GM12878 (cell line): Measurements from ENCODE around the gene ANKIB1. TPM values are rescaled to one million over a fixed set of nuclear protein-coding genes. Genes with fewer than 3 reads are reported as not detected.

Experiments used
- ATAC-seq: fragments of 200-7000 bp; cut with Tn5 transposase; 3 replicates; pipeline ENCODE4 v1.9.1; 2020; ENCODE audit warnings: mild to moderate bottlenecking, moderate library complexity
- BruUV-seq: library from RNA; stranded (reverse); fragments of 400-500 nt; replicated peaks from 2 replicates; lab custom pipeline; 2021; lab: Mats Ljungman, UMichigan
- CTCF ChIA-PET: fragments of 300-600 bp; sonication (Branson Sonifier 250); formaldehyde crosslinking; extraction: SDS; loops from one replicate; lab custom pipeline; 2021; ENCODE audit warnings: inconsistent platforms; lab: Yijun Ruan, JAX
- POLR2A ChIA-PET: fragments of 350-600 bp; formaldehyde crosslinking; extraction: SDS; loops from one replicate; lab custom pipeline; 2021; ENCODE audit warnings: inconsistent platforms; lab: Charles Lee
- RAD21 ChIA-PET: fragments of 300-600 bp; sonication (Branson Sonifier 250); formaldehyde crosslinking; loops from one replicate; lab custom pipeline; 2023; ENCODE audit warnings: antibody characterized with exemption; ENCODE audit not compliant: unreplicated experiment; lab: Charles Lee
- SMC1A ChIA-PET: fragments of 300-600 bp; sonication (Branson Sonifier 250); formaldehyde crosslinking; loops from one replicate; lab custom pipeline; 2023; ENCODE audit not compliant: unreplicated experiment, uncharacterized antibody; lab: Charles Lee
- DNase-seq: peaks from one replicate; pipeline ENCODE4 v3.0.0-alpha.2; 2011; ENCODE audit warnings: low read depth, low spot score
- FAIRE-seq: peaks from 3 replicates; lab custom pipeline; 2011; peaks lifted over from hg19 to GRCh38; lab: Jason Lieb, UNC
- H2AFZ ChIP-seq: 2 replicates; pipeline ENCODE4 v1.6.0; 2011; ENCODE audit warnings: low read depth, low read length, control low read depth; ENCODE audit not compliant: control insufficient read depth
- H3K27ac ChIP-seq: 2 replicates; pipeline ENCODE4 v1.5.1; 2011; ENCODE audit warnings: control low read depth; ENCODE audit not compliant: control insufficient read depth, insufficient read depth
- H3K27me3 ChIP-seq, 2 experiments: replicated peaks in 1 of 2; 2 replicates each; pipeline versions ENCODE4 v1.6.0 to v1.6.1; 2011; ENCODE audit warnings: low read length in 1 of 2; ENCODE audit not compliant: control insufficient read depth in 2 of 2, insufficient read depth in 2 of 2
- H3K36me3 ChIP-seq, 2 experiments: 2 replicates each; pipeline ENCODE4 v1.5.1; 2011; ENCODE audit warnings: low read length in 1 of 2; ENCODE audit not compliant: control insufficient read depth in 2 of 2, insufficient read depth in 2 of 2
- H3K4me1 ChIP-seq: 2 replicates; pipeline ENCODE4 v1.6.1; 2011; ENCODE audit warnings: mild to moderate bottlenecking, low read length, moderate library complexity, mixed read lengths; ENCODE audit not compliant: control insufficient read depth, insufficient read depth
- H3K4me2 ChIP-seq: 2 replicates; pipeline ENCODE4 v1.6.0; 2011; ENCODE audit warnings: control low read depth; ENCODE audit not compliant: control insufficient read depth, insufficient read depth
- H3K4me3 ChIP-seq: fragments of 200-600 bp; sonication (generic); 2 replicates; pipeline ENCODE4 v1.5.1; 2016
- H3K79me2 ChIP-seq: 2 replicates; pipeline ENCODE4 v1.6.0; 2011; ENCODE audit warnings: low read length; ENCODE audit not compliant: control insufficient read depth, insufficient read depth
- H3K9ac ChIP-seq: 2 replicates; pipeline ENCODE4 v1.8.0; 2011; ENCODE audit warnings: low read length, control low read depth, mixed read lengths; ENCODE audit not compliant: control insufficient read depth, insufficient read depth
- H3K9me3 ChIP-seq: replicated peaks from 3 replicates; pipeline ENCODE4 v1.5.1; 2011; ENCODE audit warnings: mild to moderate bottlenecking, low read length; ENCODE audit not compliant: control insufficient read depth, insufficient read depth
- H4K20me1 ChIP-seq: 2 replicates; pipeline ENCODE4 v1.6.0; 2011; ENCODE audit not compliant: control insufficient read depth, insufficient read depth
- BACH1 ChIP-seq: fragments of 450-650 bp; IDR thresholded peaks from 2 replicates; pipeline ENCODE4 v1.6.1; 2017; ENCODE audit warnings: mild to moderate bottlenecking, borderline replicate concordance
- CHD4 ChIP-seq: fragments of 200-600 bp; sonication (generic); IDR thresholded peaks from 2 replicates; pipeline ENCODE4 v1.6.1; 2016; ENCODE audit warnings: mild to moderate bottlenecking
- CREM ChIP-seq: IDR thresholded peaks from 2 replicates; pipeline ENCODE4 v1.6.1; 2014; ENCODE audit warnings: antibody characterized with exemption, low read depth
- MTA3 ChIP-seq: IDR thresholded peaks from 2 replicates; pipeline ENCODE4 v1.6.1; 2012; ENCODE audit warnings: low read length, inconsistent platforms, borderline replicate concordance
- PRDM15 ChIP-seq: fragments of 450-650 bp; formaldehyde crosslinking; IDR thresholded peaks from 2 replicates; pipeline ENCODE4 v1.4.0; 2020; ENCODE audit warnings: mild to moderate bottlenecking, moderate library complexity
- SREBF2 ChIP-seq: IDR thresholded peaks from 2 replicates; pipeline ENCODE4 v1.6.1; 2012; ENCODE audit warnings: mild to moderate bottlenecking, low read length
- TARDBP ChIP-seq: IDR thresholded peaks from 2 replicates; pipeline ENCODE4 v1.6.1; 2016; ENCODE audit warnings: borderline replicate concordance
- TCF7 ChIP-seq: IDR thresholded peaks from 2 replicates; pipeline ENCODE4 v1.6.1; 2014; ENCODE audit warnings: antibody characterized with exemption, borderline replicate concordance
- YBX1 ChIP-seq: fragments of 450-650 bp; IDR thresholded peaks from 2 replicates; pipeline ENCODE4 v1.6.1; 2016; ENCODE audit warnings: antibody characterized with exemption
- YY1 ChIP-seq: IDR thresholded peaks from 2 replicates; pipeline ENCODE4 v1.6.1; 2011; ENCODE audit warnings: low read depth, mild to moderate bottlenecking, low read length
- ZNF207 ChIP-seq: fragments of 450-650 bp; IDR thresholded peaks from 2 replicates; pipeline ENCODE4 v1.6.1; 2014; ENCODE audit warnings: antibody characterized with exemption, mild to moderate bottlenecking, borderline replicate concordance
- ZNF24 ChIP-seq: fragments of 450-650 bp; IDR thresholded peaks from 2 replicates; pipeline ENCODE4 v1.6.1; 2017; ENCODE audit warnings: antibody characterized with exemption, mild to moderate bottlenecking
- WGBS: methylation state at CpG from one replicate; pipeline ENCODE4 v1.1.6; 2016; ENCODE audit warnings: low lambda C conversion rate; ENCODE audit not compliant: insufficient replicate concordance, insufficient coverage; ENCODE audit errors: missing lambda C conversion rate; 5-methylcytosine and 5-hydroxymethylcytosine counted together
- in situ Hi-C: fragments of 300-500 bp; cut with MboI; formaldehyde crosslinking; loops from 9 replicates; pipeline ENCODE4 v1.14.3; 2018; ENCODE audit warnings: mixed read lengths
- intact Hi-C: fragments of 100-400 bp; cut with micrococcal nuclease; formaldehyde crosslinking; loops from one replicate; pipeline ENCODE4 v1.14.2; 2022; ENCODE audit not compliant: unreplicated experiment
- polyA plus RNA-seq, 11 experiments: library from polyadenylated mRNA; depleted of rRNA in 4 of 11; unstranded in 6 of 11; stranded (reverse) in 5 of 11; fragments of >200 nt; fragmentation: Nextera tagmentation in 4 of 11; fragmentation: Illumina TruSeq in 1 of 11; extraction: Ambion mirVana in 4 of 11; extraction: Trizol in 1 of 11; gene quantifications; 1 replicate in 1 of 11; 2 replicates in 10 of 11; pipeline versions ENCODE4 v1.2.1 to v1.2.3, GENCODE V29; 2011 to 2016; ENCODE audit warnings: inconsistent platforms in 2 of 11, missing spikeins in 2 of 11, low read depth in 1 of 11
- total RNA-seq, 4 experiments: library from RNA; depleted of rRNA in 3 of 4; stranded (reverse); fragments of >200 nt in 3 of 4; fragmentation: Illumina TruSeq in 1 of 4; extraction: Trizol in 1 of 4; gene quantifications; 2 replicates each; pipeline versions ENCODE4 v1.2.1 to v1.2.3, GENCODE V29; 2013 to 2021
- TF ChIP-seq, protein P1 (sequence below): fragments of 450-650 bp; IDR thresholded peaks from 2 replicates; pipeline ENCODE4 v1.6.1; 2018; ENCODE audit warnings: mild to moderate bottlenecking, low read depth, moderate library complexity; ENCODE audit not compliant: partially characterized antibody

ANKIB1 gene
- total and polyA plus RNA-seq, 10 of the 15 experiments (the other 5 are each of a cell fraction or from before 2014, with no cell fraction given): 9.0 to 54.0 (median 21.9) TPM

DNA sequence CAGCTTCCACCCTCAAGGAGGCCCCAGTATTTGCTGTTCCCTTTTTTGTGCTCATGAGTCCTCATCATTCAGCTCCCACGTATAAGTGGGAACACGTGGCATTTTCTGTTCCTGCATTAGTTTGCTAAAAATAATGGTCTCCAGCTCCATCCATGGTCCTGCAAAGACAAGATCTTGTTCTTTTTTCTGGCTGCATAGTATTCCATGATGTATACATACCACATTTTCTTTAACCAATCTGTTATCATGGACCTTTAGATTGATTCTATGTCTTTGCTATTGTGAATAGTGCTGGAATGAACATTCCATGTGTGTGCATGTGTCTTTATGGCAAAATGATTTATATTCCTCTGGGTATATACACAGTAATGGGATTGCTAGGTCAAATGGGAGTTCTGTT lies 17.0 kb upstream of the ANKIB1 start:
- Histone ChIP-seq H2AFZ (no peak overlapping the region), H3K27me3 (no peaks in the 10 kb centered on the region), H3K9me3 (no peaks in the 10 kb centered on the region), H3K4me3 (no peak overlapping the region), H4K20me1 (no peaks in the 10 kb centered on the region), H3K9ac (no peak overlapping the region), H3K36me3 (peaks cover 0 to 8% of the 10 kb centered on the region in 2 experiments; a peak in 1 of 4 replicates), H3K4me2 (no peak overlapping the region), H3K4me1 (no peaks in the 10 kb centered on the region), H3K27ac (no peak overlapping the region), H3K79me2 (no peaks in the 10 kb centered on the region)
- no peak for TF ChIP-seq YBX1
- TF ChIP-seq, protein P1, sequence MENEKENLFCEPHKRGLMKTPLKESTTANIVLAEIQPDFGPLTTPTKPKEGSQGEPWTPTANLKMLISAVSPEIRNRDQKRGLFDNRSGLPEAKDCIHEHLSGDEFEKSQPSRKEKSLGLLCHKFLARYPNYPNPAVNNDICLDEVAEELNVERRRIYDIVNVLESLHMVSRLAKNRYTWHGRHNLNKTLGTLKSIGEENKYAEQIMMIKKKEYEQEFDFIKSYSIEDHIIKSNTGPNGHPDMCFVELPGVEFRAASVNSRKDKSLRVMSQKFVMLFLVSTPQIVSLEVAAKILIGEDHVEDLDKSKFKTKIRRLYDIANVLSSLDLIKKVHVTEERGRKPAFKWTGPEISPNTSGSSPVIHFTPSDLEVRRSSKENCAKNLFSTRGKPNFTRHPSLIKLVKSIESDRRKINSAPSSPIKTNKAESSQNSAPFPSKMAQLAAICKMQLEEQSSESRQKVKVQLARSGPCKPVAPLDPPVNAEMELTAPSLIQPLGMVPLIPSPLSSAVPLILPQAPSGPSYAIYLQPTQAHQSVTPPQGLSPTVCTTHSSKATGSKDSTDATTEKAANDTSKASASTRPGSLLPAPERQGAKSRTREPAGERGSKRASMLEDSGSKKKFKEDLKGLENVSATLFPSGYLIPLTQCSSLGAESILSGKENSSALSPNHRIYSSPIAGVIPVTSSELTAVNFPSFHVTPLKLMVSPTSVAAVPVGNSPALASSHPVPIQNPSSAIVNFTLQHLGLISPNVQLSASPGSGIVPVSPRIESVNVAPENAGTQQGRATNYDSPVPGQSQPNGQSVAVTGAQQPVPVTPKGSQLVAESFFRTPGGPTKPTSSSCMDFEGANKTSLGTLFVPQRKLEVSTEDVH: no peak
- TF ChIP-seq TARDBP: no peak
- ChIA-PET POLR2A (no interaction called here), RAD21 (no interaction called here), SMC1A (interaction anchor here (1.4 to 1.7 kb wide), 2 partner anchors 14 to 24 kb away, joined by 3 read pairs; no protein-coding TSS in a partner anchor), CTCF (no interaction called here)
- FAIRE-seq: no peak
- 100% methylated on average over 2 of the region's 2 CpGs for WGBS
- no TSS peak for BruUV-seq
- ATAC-seq: no peak
- in situ Hi-C loops: no loop called here
- intact Hi-C loops: no loop called here
- DNase-seq: no peak

GRCh38 chr7:92230547-92230946 lies 15.2 kb upstream of the ANKIB1 start:
- 79% methylated on average over 2 of the region's 2 CpGs for WGBS
- ChIA-PET RAD21 (interaction anchor here (1.5 kb wide), 1 partner anchor 16 kb away, joined by 6 read pairs; no protein-coding TSS in a partner anchor), POLR2A (no interaction called here)
- TF ChIP-seq YY1: no peak
- no peak for TF ChIP-seq BACH1
- no peak for TF ChIP-seq CREM
- TF ChIP-seq ZNF207: no peak
- TF ChIP-seq SREBF2: no peak
- no peak for TF ChIP-seq PRDM15 (CRISPR knock-in tag)
- no peak for TF ChIP-seq TCF7
- TF ChIP-seq CHD4: no peak
- no peak for TF ChIP-seq MTA3
- TF ChIP-seq ZNF24: no peak

More at GRCh38 chr7:92230547-92230946, 15.2 kb upstream of the ANKIB1 start:
- Histone ChIP-seq H2AFZ (no peak overlapping the region), H3K27me3 (no peaks in the 10 kb centered on the region), H3K36me3 (peaks cover 0 to 9% of the 10 kb centered on the region in 2 experiments; a peak in 1 of 4 replicates), H3K27ac (no peak overlapping the region), H3K4me1 (no peaks in the 10 kb centered on the region), H3K9me3 (no peaks in the 10 kb centered on the region), H3K9ac (no peak overlapping the region), H3K79me2 (no peaks in the 10 kb centered on the region), H3K4me2 (no peak overlapping the region), H3K4me3 (no peak overlapping the region), H4K20me1 (no peaks in the 10 kb centered on the region)
- FAIRE-seq: no peak
- intact Hi-C loops (no loop called here), in situ Hi-C loops (no loop called here)
- no peak for DNase-seq
- SMC1A ChIA-PET: interaction anchor here (0.6 to 1.3 kb wide), 4 partner anchors 15 to 127 kb away, joined by 3 to 4 read pairs (median 3); partner anchors contain the start of genes ANKIB1 and KRIT1
- CTCF ChIA-PET: interaction anchor here (0.6 to 1.3 kb wide), 4 partner anchors 15 to 110 kb away, joined by 3 to 4 read pairs (median 3); no protein-coding TSS in a partner anchor
- no peak for ATAC-seq
- no TSS peak for BruUV-seq
